CD4-positive, alpha-beta T cell treated with Interleukin-15 for 4 hours (primary cell): ENCODE results near the gene SENP1.

Experiments
- DNase-seq: peaks from one replicate; pipeline ENCODE4 v3.0.0-alpha.2; 2020; ENCODE audit warnings: low spot score

SENP1 gene

DNA sequence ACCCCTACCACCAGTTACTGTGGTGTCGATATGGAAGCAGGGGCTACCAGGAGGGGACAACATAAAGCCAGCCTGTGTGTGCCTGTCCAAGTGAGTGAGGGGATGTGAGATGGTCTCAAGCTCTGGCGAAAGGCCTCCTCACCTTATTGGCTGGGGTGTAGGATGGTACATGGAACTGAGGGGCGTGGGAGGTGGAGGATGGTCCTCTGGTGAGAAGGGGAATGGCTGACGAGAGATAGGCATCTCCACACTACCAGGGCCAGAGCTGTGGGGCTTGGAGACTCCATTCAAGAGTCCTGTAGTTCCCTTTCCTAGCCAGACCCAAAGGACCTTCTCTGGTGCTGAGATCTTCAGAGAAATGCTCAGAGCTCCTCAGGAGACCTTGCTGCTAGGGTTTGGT is 69.1 kb downstream of the SENP1 start:
- DNase-seq, result no peak

DNA sequence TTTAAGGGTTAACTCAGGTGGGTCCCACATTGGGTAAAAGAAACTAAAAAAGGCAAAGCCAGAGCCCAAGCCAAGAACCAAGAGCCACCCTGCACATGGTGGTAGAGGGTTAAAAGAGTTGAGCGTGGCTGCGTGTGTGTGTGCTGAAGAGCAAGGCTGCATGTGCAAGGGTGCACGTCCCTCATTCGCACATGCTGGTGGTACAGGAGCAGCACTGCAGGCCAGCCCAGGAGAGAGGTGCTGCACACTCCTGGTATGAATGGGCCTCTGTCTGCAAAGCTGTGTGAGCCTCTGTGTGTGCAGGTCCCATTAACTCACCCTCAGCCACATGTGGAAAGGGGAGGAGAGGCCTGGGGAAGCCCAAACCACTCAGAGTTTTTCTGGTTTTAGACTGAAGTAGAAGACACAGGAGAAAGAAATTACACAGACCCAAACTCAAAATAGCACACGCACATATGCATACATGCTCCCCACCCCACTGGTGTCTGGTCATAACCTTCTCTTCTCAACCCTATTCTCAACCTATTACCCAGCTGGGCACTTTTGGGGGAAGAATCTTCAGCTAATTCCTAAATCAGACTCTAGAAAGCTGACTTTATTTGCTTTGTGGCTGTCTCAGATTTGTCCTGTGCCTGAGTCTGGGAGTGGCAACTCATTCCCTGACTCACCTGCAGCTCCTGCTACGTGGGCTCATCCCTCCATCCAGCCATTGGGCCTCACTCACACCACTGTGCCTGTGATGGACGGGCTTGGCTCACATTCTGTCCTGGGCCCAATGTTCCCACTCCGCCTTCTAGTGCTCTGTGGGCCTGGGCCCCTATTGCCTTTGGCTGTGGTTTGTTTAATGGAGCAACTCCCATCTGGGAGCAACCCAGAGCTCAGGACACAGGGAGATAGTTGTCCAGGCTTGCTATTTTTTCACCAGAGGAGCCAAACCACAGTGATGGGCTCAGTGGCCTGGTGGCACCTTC is 70.8 kb downstream of the SENP1 start:
- DNase-seq, result no peak

DNA sequence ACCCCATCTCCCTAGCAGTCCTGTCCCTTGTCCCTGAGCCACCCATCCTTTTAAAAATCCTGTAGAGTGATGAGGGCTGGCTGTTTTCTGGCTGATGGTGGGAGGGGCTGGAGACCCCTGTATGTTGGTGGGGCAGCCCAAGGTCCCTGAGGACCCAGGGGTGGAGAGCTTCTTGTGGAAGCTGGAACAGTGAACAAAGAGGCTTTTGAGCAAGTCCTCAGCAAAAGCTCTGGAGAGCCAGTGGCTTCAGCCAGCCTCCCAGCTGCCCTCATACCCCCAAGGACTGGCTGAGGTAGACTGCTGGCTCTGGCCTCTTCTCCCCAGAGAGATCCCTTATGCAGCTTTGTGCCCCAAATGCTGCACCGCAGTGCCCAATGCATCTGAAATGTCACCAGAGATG is 72.4 kb downstream of the SENP1 start:
- DNase-seq, result no peak

DNA sequence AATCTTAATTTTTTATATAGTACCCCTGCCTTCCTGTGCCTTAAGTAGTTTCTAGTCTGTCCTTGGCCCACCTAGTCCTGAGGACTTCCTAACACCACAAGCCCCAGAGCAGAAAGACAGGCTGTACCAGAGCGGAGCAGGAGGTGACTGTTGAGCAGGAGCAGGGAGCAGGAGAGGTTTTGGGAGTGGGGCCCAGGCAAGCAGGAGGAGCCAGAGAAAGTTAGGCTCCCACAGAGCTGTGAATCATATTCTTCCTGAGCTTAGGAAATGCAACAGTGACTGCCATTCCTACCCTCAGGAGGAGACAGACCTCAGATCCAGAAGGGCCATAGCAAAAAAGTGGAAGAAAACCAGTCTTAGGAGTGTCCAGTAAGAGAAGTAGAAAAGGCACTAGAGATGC is 73.3 kb downstream of the SENP1 start:
- no peak for DNase-seq

DNA sequence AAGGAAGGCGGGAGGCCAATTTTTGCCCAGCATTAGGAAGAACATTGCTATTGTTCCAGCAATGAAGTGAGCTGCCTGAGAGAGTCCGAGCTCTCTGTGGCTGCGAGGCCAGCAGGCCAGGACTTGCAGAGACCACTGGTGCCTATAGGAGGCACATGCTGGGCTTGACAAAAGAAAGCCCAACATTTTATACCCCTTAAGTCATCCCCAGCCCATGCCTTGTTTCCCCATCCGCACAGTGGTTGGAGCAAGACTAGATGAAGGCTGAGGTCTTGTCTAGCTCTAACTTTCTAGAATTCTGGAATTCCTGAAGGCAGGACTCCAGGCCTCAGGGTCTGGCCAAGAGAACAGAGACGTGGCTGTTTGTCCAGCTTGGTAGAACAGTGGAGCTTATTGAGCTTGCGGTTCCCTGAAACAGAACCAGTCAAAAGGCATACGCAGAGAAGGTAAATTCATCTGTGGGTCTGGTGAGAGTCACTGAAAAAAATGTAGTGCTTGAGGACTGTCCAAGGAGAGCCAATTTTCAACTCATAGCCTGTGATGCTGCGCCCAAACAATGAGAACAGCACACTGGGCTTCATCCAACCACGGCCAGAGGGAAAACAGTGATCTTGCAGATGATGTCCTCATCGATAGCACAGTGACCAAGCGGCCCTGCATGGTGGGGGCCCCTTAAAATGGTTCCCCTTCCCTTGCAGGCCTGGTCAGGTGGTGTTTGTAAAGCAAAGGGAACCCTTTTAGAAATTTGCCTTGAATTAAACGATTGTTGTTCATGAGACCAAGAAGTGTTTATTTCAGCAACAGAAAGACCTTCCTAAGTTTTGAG is 74.5 kb downstream of the SENP1 start:
- DNase-seq, result no peak

DNA sequence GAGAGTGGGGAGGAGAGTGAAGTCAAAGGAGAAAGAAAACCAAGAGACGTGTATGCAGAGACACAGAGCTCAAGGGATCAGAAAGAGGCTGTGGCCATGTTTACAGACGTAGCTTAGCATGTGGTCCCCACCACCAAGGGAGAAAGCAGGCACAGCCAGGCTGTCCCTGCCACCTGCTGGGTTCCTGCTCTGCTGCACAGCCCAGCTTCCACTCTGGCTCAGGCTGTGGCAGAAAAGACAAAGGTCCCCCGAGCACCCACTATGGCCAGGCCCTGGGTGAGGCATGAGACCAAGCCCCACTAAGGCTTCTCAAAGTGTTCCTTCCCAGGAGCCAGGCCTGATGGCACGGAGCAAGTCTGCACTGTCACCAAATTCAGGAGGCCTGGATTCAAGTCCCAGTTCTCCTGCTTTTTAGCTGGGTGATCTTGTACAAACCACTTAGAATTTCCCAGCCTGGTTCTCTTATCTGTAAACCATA is 75.7 kb downstream of the SENP1 start:
- DNase-seq, result no peak

DNA sequence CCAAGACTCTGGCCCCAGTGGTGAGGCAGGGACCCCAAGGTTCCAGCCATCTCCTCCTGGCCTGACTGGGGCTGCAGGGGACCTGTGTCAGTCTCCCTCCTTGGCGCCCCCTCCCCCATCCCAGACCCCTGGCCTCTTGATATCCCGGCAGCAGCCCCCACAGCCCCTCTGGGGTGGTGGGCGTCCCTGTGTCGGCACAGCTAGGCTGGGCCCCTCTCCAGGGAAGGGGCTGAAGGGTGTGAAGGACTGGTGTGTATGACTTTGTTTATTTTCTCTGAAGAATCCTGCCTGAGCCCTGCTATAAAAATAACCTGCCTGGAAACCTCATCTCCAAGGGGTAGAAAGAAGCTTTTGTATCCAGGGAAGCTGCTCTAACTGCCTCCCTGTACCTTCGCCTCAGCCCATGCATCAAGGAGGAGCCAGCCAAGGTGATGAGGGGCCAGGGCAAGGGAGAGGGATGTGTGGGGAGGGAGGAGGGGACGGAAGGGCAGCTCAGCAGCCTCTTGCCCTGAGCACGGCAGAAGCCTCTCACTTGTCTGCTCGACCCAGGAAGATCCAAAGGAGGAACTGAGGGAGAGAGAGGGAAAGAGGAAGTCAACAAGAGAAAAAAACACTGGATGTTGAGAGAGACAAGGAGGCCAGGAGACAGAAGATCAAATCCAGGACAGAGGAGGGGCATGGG is 76.2 kb downstream of the SENP1 start:
- DNase-seq, result no peak

DNA sequence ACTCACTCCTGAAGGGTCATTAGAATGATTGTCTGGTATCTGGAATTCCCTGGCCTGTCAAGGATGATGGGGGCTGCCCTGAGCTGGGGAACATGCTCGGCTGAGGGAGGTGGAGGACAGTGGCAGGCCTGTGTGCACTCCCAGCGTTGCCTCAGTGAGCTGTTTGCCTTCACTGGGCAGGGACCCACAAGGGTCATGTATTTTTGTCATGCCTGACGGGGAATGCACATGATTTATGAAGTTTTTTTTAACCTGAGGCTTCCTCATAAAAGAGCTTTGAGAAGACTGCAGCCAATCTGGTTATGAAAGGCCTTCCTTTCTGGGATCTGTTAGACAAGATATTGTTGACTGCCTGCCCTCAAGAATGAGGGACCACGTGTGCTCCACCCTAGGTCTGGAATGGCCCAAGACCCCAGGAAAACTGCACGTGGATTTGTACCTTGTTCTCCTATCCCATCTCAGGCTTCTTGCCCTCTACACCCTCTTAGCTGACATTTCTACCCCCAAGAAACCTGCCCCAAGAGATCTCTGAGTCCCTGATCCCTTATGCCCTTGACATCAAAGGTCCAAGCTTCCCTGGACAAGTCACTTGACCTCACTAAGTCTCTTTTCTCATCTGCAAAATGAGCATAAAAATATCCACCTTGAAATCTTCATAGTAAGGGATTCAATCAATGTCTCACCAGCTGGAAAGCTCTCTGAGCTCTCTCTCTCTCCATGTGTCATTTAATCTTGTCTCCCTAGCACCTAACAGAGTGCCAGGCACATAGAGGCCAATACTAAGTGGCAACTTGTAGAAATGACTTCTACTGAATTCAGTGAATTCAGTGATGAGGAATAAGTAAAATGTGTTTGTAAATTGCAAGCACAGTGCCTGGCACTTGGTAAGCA is 77.1 kb downstream of the SENP1 start:
- DNase-seq, result no peak

DNA sequence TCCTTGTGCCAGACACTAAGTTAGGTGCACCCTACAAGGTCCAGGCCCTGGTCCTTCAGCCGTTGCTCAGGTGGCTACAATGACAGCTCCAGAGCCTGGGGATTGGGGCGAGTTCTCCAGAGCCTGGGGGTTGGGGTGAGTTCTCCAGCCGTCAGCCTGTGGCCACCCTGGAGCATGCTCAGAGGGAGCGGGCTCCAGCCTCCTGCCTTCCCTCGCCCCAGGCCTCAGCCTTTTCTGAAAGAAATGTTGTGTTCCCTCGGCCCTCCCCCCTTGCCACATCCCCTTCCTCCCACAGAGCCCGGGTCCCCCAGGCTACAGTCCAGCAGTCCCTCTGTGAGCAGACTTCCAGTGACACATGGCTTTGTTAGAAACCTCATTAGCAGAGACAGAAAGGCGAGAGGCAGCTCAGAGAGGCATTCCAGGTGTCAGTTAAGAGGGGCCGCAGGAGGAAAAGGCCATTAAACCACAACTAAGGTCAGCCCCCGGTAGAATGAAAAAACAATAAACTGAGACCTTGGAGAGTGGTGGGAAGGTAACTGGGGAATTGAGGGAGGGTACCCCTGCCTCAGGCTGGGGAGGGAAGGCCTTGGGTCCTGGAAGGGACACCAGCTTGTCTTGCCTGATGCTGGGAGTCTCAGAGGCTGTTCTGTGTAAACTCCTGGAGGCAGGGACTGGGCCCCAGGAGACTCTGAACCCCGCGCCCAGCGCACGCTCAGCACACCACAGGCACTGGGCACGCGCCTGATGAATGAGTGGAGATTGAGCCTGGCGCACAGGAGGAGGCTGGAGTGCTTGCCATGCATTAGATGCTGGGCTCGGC is 78.5 kb downstream of the SENP1 start:
- no peak for DNase-seq

DNA sequence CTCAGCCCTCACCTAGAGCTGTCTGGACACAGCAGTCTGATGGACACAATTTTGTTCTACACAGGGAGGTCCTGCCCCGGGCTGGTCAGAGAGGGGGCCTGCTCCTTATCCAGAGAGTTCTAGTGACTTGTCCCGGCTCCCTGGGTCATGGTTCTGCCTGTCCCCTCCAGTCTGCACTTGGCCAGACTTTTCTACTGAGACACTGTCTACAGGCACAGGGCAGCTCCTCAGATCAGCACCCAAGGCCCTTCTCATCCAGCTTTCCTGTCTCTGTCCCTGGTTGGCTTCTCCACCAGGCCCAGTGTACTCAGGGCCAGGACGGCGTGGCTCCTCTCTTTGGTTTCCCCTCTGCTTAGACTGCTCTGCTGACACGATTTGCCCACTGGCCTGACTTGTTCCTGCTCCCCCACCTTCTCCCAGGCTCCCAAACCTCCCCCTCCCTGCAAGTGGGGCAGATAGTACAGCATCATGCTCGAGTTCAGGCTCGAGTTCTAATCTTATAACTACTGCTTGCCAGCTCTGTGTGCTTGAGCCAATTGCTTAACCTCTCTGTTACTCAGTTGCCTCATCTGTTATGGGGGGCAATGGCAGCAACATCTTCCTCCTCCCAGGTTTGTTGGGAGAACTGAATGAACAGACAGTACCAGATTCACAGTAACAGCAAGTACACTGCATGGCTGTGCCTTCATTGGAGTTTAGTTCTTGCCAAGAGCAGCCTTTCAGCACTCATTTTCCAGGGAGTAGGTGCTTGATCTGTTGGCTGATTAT is 79.6 kb downstream of the SENP1 start:
- DNase-seq, result no peak

DNA sequence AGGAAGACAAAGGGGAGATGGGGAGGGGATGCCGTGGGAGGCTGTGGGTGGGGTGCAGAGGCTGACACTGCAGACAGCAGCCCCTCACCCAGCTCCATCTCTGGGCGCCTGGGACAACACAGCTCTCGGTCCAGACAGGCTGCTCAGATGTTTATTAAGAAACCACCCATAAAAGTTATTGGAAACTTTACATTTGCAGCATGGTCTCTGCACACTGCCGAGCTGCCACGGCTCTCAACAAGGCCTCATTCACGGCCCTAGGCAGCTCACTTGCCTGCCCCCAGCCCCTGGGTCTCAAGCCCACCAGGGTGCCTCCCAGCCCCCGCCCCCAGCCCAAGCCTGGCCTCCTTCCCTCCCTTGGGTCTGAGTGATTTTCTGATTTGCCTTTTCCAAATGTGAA is 80.6 kb downstream of the SENP1 start:
- no peak for DNase-seq

DNA sequence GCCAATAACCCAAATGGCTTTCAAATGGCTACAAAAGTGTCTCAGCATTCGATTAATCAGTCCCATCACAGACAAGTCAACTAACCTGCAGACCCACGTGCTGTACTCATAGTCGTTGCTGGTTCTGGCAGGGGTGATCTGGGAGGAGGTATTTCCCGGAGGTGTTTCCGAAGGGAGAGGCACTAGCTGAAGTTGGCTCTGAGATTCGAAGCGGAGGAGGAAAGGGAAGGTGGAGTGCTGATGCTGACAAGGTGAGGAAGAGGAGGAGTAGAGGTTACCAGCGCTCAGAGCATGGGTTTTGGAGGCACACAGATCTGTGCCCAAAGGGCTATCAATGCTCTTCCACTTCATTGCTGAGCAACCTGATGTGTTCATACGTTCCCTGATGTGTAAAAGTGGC is 81.1 kb downstream of the SENP1 start:
- DNase-seq, result no peak

DNA sequence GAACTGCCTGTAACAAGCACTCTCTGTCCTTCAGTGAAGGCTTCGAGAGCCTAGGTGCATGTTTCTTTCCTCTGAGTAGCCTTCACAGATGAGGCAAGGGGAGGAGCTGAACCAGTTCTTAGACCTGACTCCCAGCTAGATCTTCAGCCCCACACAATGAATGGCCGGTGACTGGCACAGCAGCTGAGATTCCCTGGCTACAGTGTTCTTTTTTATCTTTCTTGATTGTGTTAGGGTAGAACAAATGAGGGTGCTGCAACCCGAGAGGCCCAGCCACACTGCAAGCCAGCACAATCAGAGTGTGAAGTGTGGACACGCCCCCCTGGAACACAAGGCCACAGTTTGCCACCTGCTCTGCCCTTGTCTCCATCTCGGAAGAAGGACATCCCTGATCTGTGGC is 82.5 kb downstream of the SENP1 start:
- no peak for DNase-seq

DNA sequence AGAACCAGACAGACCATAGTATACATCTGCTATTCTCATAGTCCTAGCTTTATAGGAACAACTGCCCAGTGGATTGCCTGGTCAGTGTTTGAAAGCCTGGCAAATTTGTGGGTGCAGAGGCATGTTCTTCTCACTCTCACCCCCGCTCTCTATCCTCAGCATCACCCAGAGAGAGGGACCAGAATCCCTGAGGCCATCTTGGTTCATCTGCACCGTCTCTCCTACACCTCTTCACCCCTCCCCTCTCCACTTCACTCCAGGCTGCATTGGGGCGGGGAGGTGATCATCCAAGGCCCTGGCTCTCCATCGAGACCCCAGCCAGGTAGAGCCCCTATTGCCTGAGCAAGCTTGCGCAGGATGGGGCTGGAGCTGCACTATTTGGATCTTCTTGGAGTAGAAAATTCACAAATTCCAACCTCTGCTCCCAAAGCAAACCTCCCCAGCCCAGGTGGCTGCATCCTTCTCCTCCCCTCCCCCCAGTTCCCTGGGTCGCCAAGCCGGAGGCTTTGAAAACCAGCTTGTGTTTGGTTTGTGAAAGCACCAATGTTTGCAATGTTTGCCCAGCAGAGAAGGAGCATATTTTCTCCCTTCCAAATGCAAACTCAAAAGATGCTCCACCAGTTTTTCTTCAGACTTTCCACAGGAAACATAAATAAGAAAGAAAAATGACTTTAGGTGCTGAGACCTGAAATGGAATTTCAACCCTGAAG is 83.0 kb downstream of the SENP1 start:
- DNase-seq, result no peak

DNA sequence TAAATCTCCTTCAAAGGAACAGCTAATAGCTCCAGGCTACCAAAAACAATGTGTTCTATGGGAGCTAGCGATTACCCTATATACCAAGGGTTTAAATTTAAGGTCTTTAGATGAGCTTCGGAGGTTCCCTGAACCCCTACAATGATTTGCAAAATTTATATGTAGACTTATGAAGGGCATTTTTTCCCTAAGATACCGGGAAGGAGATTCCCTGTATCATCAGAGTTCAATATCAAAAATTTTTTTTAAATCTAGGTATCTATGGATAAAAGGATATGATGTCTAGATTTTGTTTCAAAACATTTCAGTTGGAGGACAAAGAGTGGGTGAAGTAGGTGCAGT is 83.7 kb downstream of the SENP1 start:
- no peak for DNase-seq

DNA sequence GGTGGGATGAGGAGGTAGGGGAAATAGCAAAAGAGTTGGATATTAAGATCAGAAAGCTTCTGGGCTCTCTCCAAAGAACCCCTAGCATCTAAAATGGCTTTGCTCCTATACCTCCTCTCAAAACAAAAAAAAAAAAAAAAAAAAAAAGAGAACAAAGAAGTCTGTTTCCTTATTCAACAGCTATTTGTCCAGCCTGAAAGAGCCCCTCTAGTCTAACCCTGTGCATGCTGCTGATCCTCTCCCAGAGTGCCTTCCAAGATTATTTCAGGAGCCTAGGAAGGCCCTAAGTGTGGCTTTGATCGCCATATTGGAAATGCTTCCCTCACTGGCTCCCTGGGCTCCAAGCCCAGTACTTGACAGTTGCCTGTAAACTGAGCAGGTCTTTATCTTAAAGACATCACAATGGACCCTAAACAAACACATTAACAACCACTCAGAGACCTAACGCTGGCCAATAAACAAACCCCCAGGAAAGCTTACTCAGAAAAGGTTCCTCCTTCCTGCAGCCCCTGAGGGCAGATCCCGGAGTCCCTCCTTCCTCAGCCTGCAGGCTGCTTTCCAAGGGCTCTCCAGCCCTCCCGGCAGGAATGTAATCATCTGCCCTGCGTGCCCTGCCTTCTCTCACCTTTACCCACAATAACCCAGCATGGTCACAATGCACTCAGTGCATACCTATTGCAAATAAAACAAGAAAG is 84.2 kb downstream of the SENP1 start:
- DNase-seq, result no peak

DNA sequence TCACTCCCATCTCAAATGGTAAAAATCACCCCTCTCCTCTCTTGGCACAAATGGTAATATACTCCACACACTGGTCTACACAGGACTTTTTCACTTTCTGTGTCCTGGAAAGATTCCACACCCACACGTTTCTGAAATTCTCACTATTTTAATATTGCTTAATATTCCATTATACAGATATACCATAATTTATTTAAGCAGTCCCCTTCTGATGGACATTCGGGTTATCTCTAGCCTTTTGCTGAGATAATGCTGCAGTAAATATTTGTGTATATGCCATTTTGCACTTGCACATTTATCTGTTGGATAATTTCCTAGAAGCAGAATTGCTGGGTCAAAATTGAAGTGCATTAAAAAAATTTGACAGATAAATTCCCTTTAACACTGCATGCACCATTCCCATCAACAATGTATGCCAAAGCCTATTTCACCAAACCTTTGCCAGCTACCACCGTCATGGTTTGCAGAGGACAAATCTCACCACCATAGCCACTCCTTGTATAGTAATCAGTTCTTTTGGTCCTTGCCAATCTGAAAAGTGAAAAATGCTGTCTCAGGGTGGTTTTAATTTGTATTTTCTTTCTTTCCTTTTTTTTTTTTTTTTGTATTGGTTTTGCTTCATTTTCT is 86.1 kb downstream of the SENP1 start:
- DNase-seq, result no peak

DNA sequence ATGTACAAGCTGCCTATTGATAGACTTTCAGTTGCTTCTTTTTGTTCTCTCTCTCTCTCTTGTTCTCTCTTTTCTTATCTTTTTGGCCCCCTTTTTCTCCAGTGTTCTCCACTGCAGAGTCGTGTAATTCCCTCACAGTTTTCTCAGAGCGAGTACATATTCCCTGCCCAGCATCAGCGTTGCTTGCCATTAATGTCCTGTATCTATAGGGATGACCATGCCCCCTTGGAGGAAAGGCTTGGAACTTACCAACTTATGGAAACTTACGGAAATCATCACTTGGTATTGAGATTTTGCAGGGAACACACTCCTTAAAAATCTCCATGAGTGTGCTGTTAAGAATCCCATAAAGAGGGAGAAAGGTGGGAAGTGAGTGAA is 87.3 kb downstream of the SENP1 start:
- DNase-seq, result no peak
